ENCODE data around the gene GPS1. TPM values are rescaled to one million over a fixed set of nuclear protein-coding genes. Genes with fewer than 3 reads are reported as not detected.
"Not testable (repeated sequence)": the region's sequence is repeated elsewhere in the genome, so short reads cannot be mapped to it uniquely, and the experiment has no call there.

The GPS1 gene
- total RNA-seq, 2 experiments from 2014 or later, result 92.4 to 106 TPM

GRCh38 chr17:82035488-82035887 lies 16.2 kb upstream of the GPS1 start:
- CTCF ChIA-PET, result interaction anchor here (0.8 to 3.5 kb wide), 5 partner anchors 12 to 119 kb away, joined by 3 to 10 read pairs (median 8); partner anchors contain the start of genes CENPX and LRRC45
- Mint-ChIP-seq H3K27me3 (no peaks in the 10 kb centered on the region), H3K36me3 (peaks cover 7% of the 10 kb centered on the region), H3K27ac (no peak overlapping the region), H3K4me3 (peak overlapping the region; percentile 74), H3K4me1 (peaks cover 23% of the 10 kb centered on the region), H3K9me3 (ENCODE audit: low read depth) (no peaks in the 10 kb centered on the region)
- no peak for ATAC-seq
- no peak for DNase-seq

- Mint-ChIP-seq H3K27me3 (no peaks in the 10 kb centered on the region), H3K4me3 (peak overlapping the region; percentile 74), H3K27ac (no peak overlapping the region), H3K4me1 (peaks cover 22% of the 10 kb centered on the region), H3K9me3 (ENCODE audit: low read depth) (no peaks in the 10 kb centered on the region), H3K36me3 (peaks cover 7% of the 10 kb centered on the region)
- CTCF ChIA-PET, result interaction anchor here (0.8 to 3.5 kb wide), 8 partner anchors 8 to 118 kb away, joined by 3 to 10 read pairs (median 5); partner anchors contain the start of genes CENPX and LRRC45
- no peak for DNase-seq
- ATAC-seq, result no peak
Observed at GRCh38 chr17:82035956-82036633, 15.6 kb upstream of the GPS1 start.

GRCh38 chr17:82036634-82037091 lies 15.0 kb upstream of the GPS1 start:
- H3K27me3 Mint-ChIP-seq, result no peaks in the 10 kb centered on the region
- no peaks in the 10 kb centered on the region for H3K9me3 Mint-ChIP-seq (ENCODE audit: low read depth)
- H3K4me1 Mint-ChIP-seq, result peaks cover 24% of the 10 kb centered on the region
- peak overlapping the region; percentile 74 for H3K4me3 Mint-ChIP-seq
- H3K27ac Mint-ChIP-seq, result peak overlapping the region; percentile 28
- DNase-seq (no peak), ATAC-seq (no peak)
- CTCF ChIA-PET, result interaction anchor here (0.8 to 3.5 kb wide), 7 partner anchors 9 to 77 kb away, joined by 3 to 10 read pairs (median 5); partner anchors contain the start of genes CENPX and LRRC45
- peaks cover 7% of the 10 kb centered on the region for H3K36me3 Mint-ChIP-seq

- Mint-ChIP-seq H3K27me3 (no peaks in the 10 kb centered on the region), H3K9me3 (ENCODE audit: low read depth) (no peaks in the 10 kb centered on the region), H3K27ac (peak within 1 kb of the TSS; percentile 91), H3K36me3 (peaks cover 7% of the 10 kb centered on the region), H3K4me3 (peak within 1 kb of the TSS; percentile 74), H3K4me1 (peaks cover 24% of the 10 kb centered on the region)
- ATAC-seq, result peak; percentile 95
- CTCF ChIA-PET, result interaction anchor here (0.6 to 3.5 kb wide), 33 partner anchors 7 to 353 kb away, joined by 3 to 18 read pairs (median 5); partner anchors contain the start of genes CD7, CENPX, FASN and LRRC45
- DNase-seq, result peak; percentile 98
Observed at GRCh38 chr17:82037092-82037888, 14.4 kb upstream of the GPS1 start, which contains the start of gene DCXR. Gene DCXR, minus strand, starts transcription at chr17:82037697. Its CDS starts 15 bp downstream, at chr17:82037682.

- Mint-ChIP-seq H3K4me3 (peak overlapping the region; percentile 74), H3K9me3 (ENCODE audit: low read depth) (no peaks in the 10 kb centered on the region), H3K4me1 (peaks cover 24% of the 10 kb centered on the region), H3K36me3 (peaks cover 7% of the 10 kb centered on the region), H3K27ac (peak overlapping the region; percentile 91), H3K27me3 (no peaks in the 10 kb centered on the region)
- CTCF ChIA-PET, result interaction anchor here (0.6 to 3.5 kb wide), 31 partner anchors 8 to 353 kb away, joined by 3 to 18 read pairs (median 5); partner anchors contain the start of genes CD7, CENPX, FASN and LRRC45
- no peak for DNase-seq
- ATAC-seq, result no peak
Observed at GRCh38 chr17:82037889-82038195, 13.9 kb upstream of the GPS1 start.

GRCh38 chr17:82038796-82039409 lies 12.8 kb upstream of the GPS1 start:
- not testable (repeated sequence) for H3K4me3 Mint-ChIP-seq, ATAC-seq
- H3K4me1 Mint-ChIP-seq, result peaks cover 24% of the 10 kb centered on the region

GRCh38 chr17:82039695-82040299 lies 11.9 kb upstream of the GPS1 start:
- H3K27ac Mint-ChIP-seq, result no peak overlapping the region
- H3K36me3 Mint-ChIP-seq, result peaks cover 7% of the 10 kb centered on the region
- no peaks in the 10 kb centered on the region for H3K9me3 Mint-ChIP-seq (ENCODE audit: low read depth)
- H3K4me1 Mint-ChIP-seq, result peaks cover 24% of the 10 kb centered on the region
- CTCF ChIA-PET, result interaction anchor here (2.5 kb wide), 1 partner anchor 10 kb away, joined by 16 read pairs; no protein-coding TSS in a partner anchor
- H3K27me3 Mint-ChIP-seq, result no peaks in the 10 kb centered on the region
- no peak for DNase-seq
- ATAC-seq, result no peak
- H3K4me3 Mint-ChIP-seq, result no peak overlapping the region

More at GRCh38 chr17:82038796-82039409, 12.8 kb upstream of the GPS1 start:
- H3K27me3 Mint-ChIP-seq; H3K9me3 Mint-ChIP-seq (ENCODE audit: low read depth); H3K36me3 Mint-ChIP-seq; DNase-seq; H3K27ac Mint-ChIP-seq: not testable (repeated sequence)
- CTCF ChIA-PET, result interaction anchor here (1.7 to 3.5 kb wide), 5 partner anchors 9 to 117 kb away, joined by 7 to 16 read pairs (median 13); partner anchors contain the start of genes CENPX and LRRC45

GRCh38 chr17:82041144-82041814 lies 10.4 kb upstream of the GPS1 start:
- Mint-ChIP-seq H3K4me1 (peaks cover 18% of the 10 kb centered on the region), H3K27ac (no peak overlapping the region), H3K27me3 (no peaks in the 10 kb centered on the region), H3K4me3 (no peak overlapping the region), H3K36me3 (no peaks in the 10 kb centered on the region), H3K9me3 (ENCODE audit: low read depth) (no peaks in the 10 kb centered on the region)
- no peak for DNase-seq
- no peak for ATAC-seq
- CTCF ChIA-PET, result interaction anchor here (1.0 kb wide), 1 partner anchor 115 kb away, joined by 3 read pairs; no protein-coding TSS in a partner anchor

GRCh38 chr17:82042649-82043048 lies 9.0 kb upstream of the GPS1 start:
- Mint-ChIP-seq H3K4me3 (no peak overlapping the region), H3K27me3 (no peaks in the 10 kb centered on the region), H3K4me1 (peaks cover 15% of the 10 kb centered on the region), H3K9me3 (ENCODE audit: low read depth) (no peaks in the 10 kb centered on the region), H3K36me3 (no peaks in the 10 kb centered on the region), H3K27ac (no peak overlapping the region)
- ATAC-seq (no peak), DNase-seq (no peak)
- CTCF ChIA-PET, result interaction anchor here (0.7 kb wide), 1 partner anchor 84 kb away, joined by 3 read pairs; no protein-coding TSS in a partner anchor

- Mint-ChIP-seq H3K27ac (no peak overlapping the region), H3K36me3 (no peaks in the 10 kb centered on the region), H3K27me3 (no peaks in the 10 kb centered on the region), H3K4me1 (peaks cover 10% of the 10 kb centered on the region), H3K9me3 (ENCODE audit: low read depth) (no peaks in the 10 kb centered on the region), H3K4me3 (no peak overlapping the region)
- ATAC-seq, result no peak
- CTCF ChIA-PET, result interaction anchor here (0.7 to 1.4 kb wide), 4 partner anchors 11 to 83 kb away, joined by 3 to 4 read pairs (median 3); no protein-coding TSS in a partner anchor
- DNase-seq, result no peak
Observed at GRCh38 chr17:82043507-82043906, 8.2 kb upstream of the GPS1 start.

GRCh38 chr17:82045936-82046484 lies 5.7 kb upstream of the GPS1 start:
- Mint-ChIP-seq H3K36me3 (no peaks in the 10 kb centered on the region), H3K27me3 (no peaks in the 10 kb centered on the region), H3K9me3 (ENCODE audit: low read depth) (no peaks in the 10 kb centered on the region), H3K4me1 (peaks cover 12% of the 10 kb centered on the region), H3K27ac (no peak overlapping the region), H3K4me3 (no peak overlapping the region)
- CTCF ChIA-PET, result no interaction called here
- no peak for ATAC-seq
- DNase-seq, result no peak

GRCh38 chr17:82046903-82047302 lies 4.8 kb upstream of the GPS1 start:
- Mint-ChIP-seq H3K27me3 (no peaks in the 10 kb centered on the region), H3K27ac (no peak overlapping the region), H3K4me3 (no peak overlapping the region), H3K9me3 (ENCODE audit: low read depth) (no peaks in the 10 kb centered on the region), H3K4me1 (peaks cover 9% of the 10 kb centered on the region), H3K36me3 (no peaks in the 10 kb centered on the region)
- DNase-seq (no peak), ATAC-seq (no peak)
- CTCF ChIA-PET, result no interaction called here
